Measurements from ENCODE around the gene AKAP10. TPM values are rescaled to one million over a fixed set of nuclear protein-coding genes. Genes with fewer than 3 reads are reported as not detected.

AKAP10 gene
- total and polyA plus RNA-seq, 2 donors (not counting 3 experiments of a cell fraction or from before 2014, with no cell fraction given) = 10.0 to 27.1 TPM

DNA sequence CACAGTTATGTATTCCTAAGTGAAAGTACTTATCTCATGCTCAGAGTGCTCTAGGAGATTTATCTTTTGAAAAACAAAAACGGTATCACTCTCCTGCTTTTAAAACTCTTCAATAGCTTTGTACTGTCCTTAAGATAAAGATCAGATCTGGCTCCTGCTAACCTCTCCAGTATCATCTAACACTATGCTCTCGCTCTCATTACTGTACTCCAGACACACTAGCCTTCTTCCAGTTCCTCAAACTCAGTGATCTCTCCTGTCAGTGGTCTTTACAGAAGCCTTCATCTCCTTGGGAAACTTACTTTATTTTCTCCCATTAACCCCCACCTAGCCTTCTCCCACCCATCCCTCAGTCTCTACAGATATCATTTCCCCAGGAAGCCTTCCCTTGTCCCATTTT is 120.0 kb downstream of the AKAP10 start:
- Histone ChIP-seq H3K36me3 (ENCODE audit: control insufficient read depth in 2 of 2, extremely low read depth in 1 of 2, insufficient read depth in 2 of 2, low read length in 2 of 2) (no peaks in the 10 kb centered on the region), H3K4me3 (replicated peaks in 1 of 3; ENCODE audit: insufficient read depth in 1 of 3, low read depth in 1 of 3, low read length in 3 of 3) (no peak overlapping the region), H3K4me1 (ENCODE audit: control insufficient read depth, extremely low read depth, insufficient read depth, low read length) (no peaks in the 10 kb centered on the region), H2AFZ (ENCODE audit: low read depth, low read length) (no peak overlapping the region), H3K27me3 (ENCODE audit: control insufficient read depth in 2 of 2, insufficient read depth in 2 of 2, low read length in 2 of 2) (no peaks in the 10 kb centered on the region), H3K27ac (ENCODE audit: insufficient read depth, low read depth, low read length) (no peak overlapping the region), H3K4me2 (ENCODE audit: insufficient read depth, low read length) (no peak overlapping the region), H4K20me1 (replicated peaks; ENCODE audit: control insufficient read depth, extremely low read depth, insufficient read depth, low read length) (no peaks in the 10 kb centered on the region), H3K9me3 (replicated peaks; ENCODE audit: control insufficient read depth, insufficient read depth, low read length) (no peaks in the 10 kb centered on the region), H3K9me1 (replicated peaks; ENCODE audit: control insufficient read depth, extremely low read depth, insufficient read depth, low read length) (no peaks in the 10 kb centered on the region), H3K79me2 (ENCODE audit: control insufficient read depth, insufficient read depth, low read length) (no peaks in the 10 kb centered on the region), H3K9ac (replicated peaks; ENCODE audit: extremely low read depth, insufficient read depth, low read length) (no peak overlapping the region)
- dilution Hi-C loops (cut with MboI; ENCODE audit: extremely low pct_ligation_motif_present, low sequenced_read_pairs) (no loop called here), intact Hi-C loops (cut with micrococcal nuclease) (no loop called here)
- ChIA-PET CTCF (interaction anchor here (1.0 kb wide), 1 partner anchor 13 kb away, joined by 3 read pairs; no protein-coding TSS in a partner anchor), POLR2A (no interaction called here)
- no TSS peak for BruUV-seq (replicated peaks)
- no peak for TF ChIP-seq FOS (IDR thresholded peaks at IDR 0.05; ENCODE audit: borderline replicate concordance, insufficient read depth, low read length)
- TF ChIP-seq, protein P1, sequence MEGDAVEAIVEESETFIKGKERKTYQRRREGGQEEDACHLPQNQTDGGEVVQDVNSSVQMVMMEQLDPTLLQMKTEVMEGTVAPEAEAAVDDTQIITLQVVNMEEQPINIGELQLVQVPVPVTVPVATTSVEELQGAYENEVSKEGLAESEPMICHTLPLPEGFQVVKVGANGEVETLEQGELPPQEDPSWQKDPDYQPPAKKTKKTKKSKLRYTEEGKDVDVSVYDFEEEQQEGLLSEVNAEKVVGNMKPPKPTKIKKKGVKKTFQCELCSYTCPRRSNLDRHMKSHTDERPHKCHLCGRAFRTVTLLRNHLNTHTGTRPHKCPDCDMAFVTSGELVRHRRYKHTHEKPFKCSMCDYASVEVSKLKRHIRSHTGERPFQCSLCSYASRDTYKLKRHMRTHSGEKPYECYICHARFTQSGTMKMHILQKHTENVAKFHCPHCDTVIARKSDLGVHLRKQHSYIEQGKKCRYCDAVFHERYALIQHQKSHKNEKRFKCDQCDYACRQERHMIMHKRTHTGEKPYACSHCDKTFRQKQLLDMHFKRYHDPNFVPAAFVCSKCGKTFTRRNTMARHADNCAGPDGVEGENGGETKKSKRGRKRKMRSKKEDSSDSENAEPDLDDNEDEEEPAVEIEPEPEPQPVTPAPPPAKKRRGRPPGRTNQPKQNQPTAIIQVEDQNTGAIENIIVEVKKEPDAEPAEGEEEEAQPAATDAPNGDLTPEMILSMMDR (IDR thresholded peaks at IDR 0.05; ENCODE audit: extremely low read depth in 1 of 2, insufficient read depth in 1 of 2, low read depth in 1 of 2, low read length in 2 of 2) = no peak
- TF ChIP-seq, protein P2, sequence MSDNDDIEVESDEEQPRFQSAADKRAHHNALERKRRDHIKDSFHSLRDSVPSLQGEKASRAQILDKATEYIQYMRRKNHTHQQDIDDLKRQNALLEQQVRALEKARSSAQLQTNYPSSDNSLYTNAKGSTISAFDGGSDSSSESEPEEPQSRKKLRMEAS (IDR thresholded peaks at IDR 0.05; ENCODE audit: insufficient read depth, insufficient read length) = no peak
- no peak for TF ChIP-seq JUN (IDR thresholded peaks at IDR 0.05; ENCODE audit: borderline replicate concordance, insufficient read depth, insufficient read length, low read depth)
- TF ChIP-seq POLR2A (IDR thresholded peaks at IDR 0.05; ENCODE audit: low read depth, low read length) = no peak
- no peak for FAIRE-seq
- DNase-seq (ENCODE audit: low read depth, low spot score) = no peak

Small RNA genes within 50 kb of the gene (small RNA-seq; reads per million reads assigned to genes)
- not detected for gene AC015726.2 (ENCODE audit: insufficient read depth, insufficient read length, low read depth, low replicate concordance)

Other genes with a start within 250 kb of the AKAP10 start
- 1.2 TPM in 2 replicates for gene ALDH3A1, start 229.5 kb downstream of the AKAP10 start, total RNA-seq
- gene ALDH3A1, start 229.5 kb downstream of the AKAP10 start, polyA plus RNA-seq = 0.11 and 0.25 TPM in 2 replicates
- 17.6 and 19.3 TPM in 2 replicates for gene ULK2, start 109.9 kb downstream of the AKAP10 start, total RNA-seq
- gene ULK2, start 109.9 kb downstream of the AKAP10 start, polyA plus RNA-seq = 26.7 and 33.7 TPM in 2 replicates
- gene SPECC1, start 31.5 kb upstream of the AKAP10 start, total RNA-seq = 15.0 and 20.4 TPM in 2 replicates
- gene SPECC1, start 31.5 kb upstream of the AKAP10 start, polyA plus RNA-seq = 5.3 TPM in 2 replicates